Breast epithelium (tissue), 4 donors: ENCODE data around the gene RNF166. TPM values are rescaled to one million over a fixed set of nuclear protein-coding genes. Genes with fewer than 3 reads are reported as not detected.

Experiments used
- DNase-seq, 2 donors: peaks; one replicate each; pipeline ENCODE4 v3.0.0-alpha.2; 2019; ENCODE audit warnings: low spot score in 2 of 2
- H3K27ac ChIP-seq, 2 donors: fragments of 200-600 bp; sonication (generic) in 1 of 2; one replicate each; pipeline ENCODE4 v1.5.1; 2016 to 2019; ENCODE audit warnings: mild to moderate bottlenecking in 1 of 2
- H3K27me3 ChIP-seq, 2 donors: fragments of 200-600 bp; sonication (generic) in 1 of 2; one replicate each; pipeline versions ENCODE4 v1.5.1 to v1.6.0; 2017 to 2019; ENCODE audit warnings: control low read depth in 1 of 2, mild to moderate bottlenecking in 1 of 2
- H3K36me3 ChIP-seq: fragments of 200-600 bp; one replicate; pipeline ENCODE4 v1.5.1; 2019
- H3K4me1 ChIP-seq, 2 donors: fragments of 200-600 bp; sonication (generic); one replicate each; pipeline ENCODE4 v1.5.1; 2016 to 2019; ENCODE audit warnings: control low read depth in 1 of 2
- H3K4me3 ChIP-seq, 3 donors: fragments of 200-600 bp; sonication (generic); 1 replicate in 2 of 3; 2 replicates in 1 of 3; pipeline ENCODE4 v1.5.1; 2016 to 2019; ENCODE audit warnings: mild to moderate bottlenecking in 3 of 3, moderate library complexity in 2 of 3
- H3K9me3 ChIP-seq, 2 donors: fragments of 200-600 bp; sonication (generic) in 1 of 2; one replicate each; pipeline ENCODE4 v1.5.1; 2016 to 2019; ENCODE audit warnings: control low read depth in 1 of 2
- POLR2A ChIP-seq: fragments of 450-650 bp; IDR thresholded peaks from one replicate; pipeline ENCODE4 v1.6.1; 2016; ENCODE audit warnings: antibody characterized with exemption, mild to moderate bottlenecking, moderate library complexity
- POLR2AphosphoS5 ChIP-seq, 3 donors: sonication (generic); formaldehyde crosslinking; IDR thresholded peaks; one replicate each; pipeline ENCODE4 v1.6.1; 2017; ENCODE audit warnings: antibody characterized with exemption in 3 of 3
- intact Hi-C: fragments of 100-400 bp; cut with DNase I; formaldehyde crosslinking; loops from one replicate; pipeline ENCODE4 v1.15.1; 2023; ENCODE audit warnings: low total_unique reads
- total RNA-seq, 3 donors: library from RNA; depleted of rRNA; stranded (reverse); fragments of >200 nt; gene quantifications; one replicate each; pipeline ENCODE4 v1.1.0, GENCODE V29; 2016
- TF ChIP-seq, protein P1 (sequence below), 3 donors: fragments of 450-650 bp; IDR thresholded peaks; one replicate each; pipeline ENCODE4 v1.5.1; 2016 to 2017; ENCODE audit warnings: antibody characterized with exemption in 3 of 3, mild to moderate bottlenecking in 3 of 3, moderate library complexity in 3 of 3

The RNF166 gene
- total RNA-seq, 3 donors from 2014 or later, result 19.2 to 22.0 (median 21.9) TPM

DNA sequence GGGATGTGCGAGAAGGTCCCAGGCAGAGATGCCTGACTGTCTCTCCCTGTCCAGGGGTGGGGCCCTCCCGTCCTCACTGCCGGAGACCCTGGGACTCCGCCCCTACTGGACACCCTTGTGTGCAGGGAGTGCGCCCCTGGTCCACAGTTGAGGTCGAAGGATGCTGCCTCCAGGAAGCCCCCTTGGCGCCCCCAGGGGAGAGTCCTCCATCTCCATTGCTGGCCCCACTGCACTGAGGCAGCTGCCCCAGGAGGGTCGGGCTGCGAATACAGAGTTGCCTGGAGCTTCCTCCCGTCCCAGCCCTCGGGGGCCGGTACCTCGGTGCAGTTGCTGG lies 26.7 kb upstream of the RNF166 start:
- TF ChIP-seq POLR2A (no peak), POLR2AphosphoS5 (IDR thresholded peaks at IDR 0.05) (no peak)
- TF ChIP-seq, protein P1, sequence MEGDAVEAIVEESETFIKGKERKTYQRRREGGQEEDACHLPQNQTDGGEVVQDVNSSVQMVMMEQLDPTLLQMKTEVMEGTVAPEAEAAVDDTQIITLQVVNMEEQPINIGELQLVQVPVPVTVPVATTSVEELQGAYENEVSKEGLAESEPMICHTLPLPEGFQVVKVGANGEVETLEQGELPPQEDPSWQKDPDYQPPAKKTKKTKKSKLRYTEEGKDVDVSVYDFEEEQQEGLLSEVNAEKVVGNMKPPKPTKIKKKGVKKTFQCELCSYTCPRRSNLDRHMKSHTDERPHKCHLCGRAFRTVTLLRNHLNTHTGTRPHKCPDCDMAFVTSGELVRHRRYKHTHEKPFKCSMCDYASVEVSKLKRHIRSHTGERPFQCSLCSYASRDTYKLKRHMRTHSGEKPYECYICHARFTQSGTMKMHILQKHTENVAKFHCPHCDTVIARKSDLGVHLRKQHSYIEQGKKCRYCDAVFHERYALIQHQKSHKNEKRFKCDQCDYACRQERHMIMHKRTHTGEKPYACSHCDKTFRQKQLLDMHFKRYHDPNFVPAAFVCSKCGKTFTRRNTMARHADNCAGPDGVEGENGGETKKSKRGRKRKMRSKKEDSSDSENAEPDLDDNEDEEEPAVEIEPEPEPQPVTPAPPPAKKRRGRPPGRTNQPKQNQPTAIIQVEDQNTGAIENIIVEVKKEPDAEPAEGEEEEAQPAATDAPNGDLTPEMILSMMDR (IDR thresholded peaks at IDR 0.05), result no peak
- intact Hi-C loops, result no loop called here
- peaks cover 7% of the 10 kb centered on the region for H3K36me3 ChIP-seq
- no peaks in the 10 kb centered on the region for H3K9me3 ChIP-seq
- no peaks in the 10 kb centered on the region for H3K27me3 ChIP-seq
- H3K4me3 ChIP-seq, result no peak overlapping the region
- H3K27ac ChIP-seq, result no peak overlapping the region
- peaks cover 0 to 4% of the 10 kb centered on the region in 2 donors for H3K4me1 ChIP-seq
- no peak for DNase-seq

GRCh38 chr16:88732172-88732960 lies 26.2 kb upstream of the RNF166 start:
- Histone ChIP-seq H3K4me3 (no peak overlapping the region), H3K27me3 (no peaks in the 10 kb centered on the region), H3K9me3 (no peaks in the 10 kb centered on the region), H3K36me3 (peaks cover 7% of the 10 kb centered on the region), H3K27ac (no peak overlapping the region), H3K4me1 (no peaks in the 10 kb centered on the region)
- no peak for DNase-seq
- TF ChIP-seq POLR2A (no peak), POLR2AphosphoS5 (IDR thresholded peaks at IDR 0.05) (no peak)
- TF ChIP-seq, protein P1 (IDR thresholded peaks at IDR 0.05), result no peak
- intact Hi-C loops, result no loop called here

DNA sequence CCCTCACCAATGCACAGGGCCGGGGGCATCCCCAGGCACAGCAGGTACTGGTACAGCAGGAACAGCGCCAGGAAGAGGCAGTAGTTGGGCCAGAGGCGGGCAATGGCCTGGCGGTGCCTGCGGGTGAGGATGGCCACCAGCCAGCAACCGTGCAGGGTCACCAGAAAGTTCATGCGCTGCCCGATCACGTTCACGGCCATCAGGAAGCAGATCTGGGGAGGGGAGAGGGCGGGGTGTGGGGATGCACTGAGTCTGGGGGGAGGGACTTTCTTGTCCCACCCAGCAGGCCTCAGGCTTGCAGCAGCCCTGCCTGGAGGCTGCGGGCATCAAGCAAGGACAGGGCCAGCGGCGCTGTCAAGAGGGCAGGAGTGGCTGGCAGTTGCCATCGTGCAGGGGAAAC lies 25.5 kb upstream of the RNF166 start:
- intact Hi-C loops, result no loop called here
- Histone ChIP-seq H3K36me3 (peaks cover 7% of the 10 kb centered on the region), H3K27ac (no peak overlapping the region), H3K27me3 (no peaks in the 10 kb centered on the region), H3K4me1 (no peaks in the 10 kb centered on the region), H3K4me3 (no peak overlapping the region), H3K9me3 (no peaks in the 10 kb centered on the region)
- TF ChIP-seq, protein P1 (IDR thresholded peaks at IDR 0.05), result no peak
- no peak for TF ChIP-seq POLR2AphosphoS5 (IDR thresholded peaks at IDR 0.05)
- TF ChIP-seq POLR2A, result no peak
- DNase-seq, result no peak

DNA sequence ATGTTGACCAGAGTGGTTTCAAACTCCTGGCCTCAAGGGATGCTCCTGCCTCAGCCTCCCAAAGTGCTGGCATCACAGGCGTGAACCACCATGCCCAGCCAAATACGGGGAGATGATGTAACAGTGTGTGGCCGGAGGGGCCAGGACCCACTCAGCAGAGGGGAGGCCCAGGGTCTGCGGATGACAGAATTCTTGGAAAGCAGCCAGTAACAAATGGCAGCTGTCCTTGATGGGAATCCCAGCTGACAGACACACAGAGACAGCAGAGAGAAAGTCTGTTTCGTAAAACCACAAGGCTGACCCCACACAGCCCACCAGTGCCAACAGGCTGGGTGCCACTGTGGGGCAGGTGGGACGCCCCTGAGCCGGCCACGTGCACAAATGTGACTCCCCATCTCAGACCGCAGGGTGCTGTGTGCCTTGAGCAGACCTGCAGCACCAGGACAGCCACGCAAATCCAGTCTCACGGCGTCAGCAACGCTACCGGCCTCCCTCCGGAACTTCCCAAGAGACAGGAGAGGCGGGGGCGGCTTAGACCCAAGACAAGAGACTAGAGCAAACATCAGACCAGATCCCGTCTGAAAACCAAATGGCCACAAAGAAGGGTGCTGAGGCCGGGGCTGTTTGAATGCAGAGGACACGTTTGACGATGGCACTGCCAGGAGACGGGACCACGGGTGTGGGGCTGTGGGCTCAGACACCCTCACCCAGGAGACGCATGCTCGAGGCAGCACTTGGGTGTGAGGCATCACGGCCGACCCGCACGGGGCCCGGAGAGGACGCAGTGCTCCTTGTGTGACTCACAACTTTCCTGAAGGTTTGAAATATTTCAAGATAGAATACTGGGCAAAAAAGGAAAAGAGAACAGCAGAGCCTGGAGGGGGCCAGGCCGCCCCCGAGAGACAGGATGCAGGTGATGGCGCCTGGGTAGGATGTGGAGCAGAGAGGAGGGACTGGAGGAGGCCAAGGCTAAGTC lies 24.7 kb upstream of the RNF166 start:
- TF ChIP-seq, protein P1 (IDR thresholded peaks at IDR 0.05), result no peak
- TF ChIP-seq POLR2A (no peak), POLR2AphosphoS5 (IDR thresholded peaks at IDR 0.05) (no peak)

GRCh38 chr16:88727871-88728270 lies 21.7 kb upstream of the RNF166 start:
- Histone ChIP-seq H3K4me3 (no peak overlapping the region), H3K4me1 (no peaks in the 10 kb centered on the region), H3K27ac (no peak overlapping the region), H3K27me3 (no peaks in the 10 kb centered on the region), H3K9me3 (no peaks in the 10 kb centered on the region), H3K36me3 (no peaks in the 10 kb centered on the region)
- DNase-seq, result no peak
- intact Hi-C loops, result no loop called here
- TF ChIP-seq POLR2A (no peak), POLR2AphosphoS5 (IDR thresholded peaks at IDR 0.05) (no peak)
- TF ChIP-seq, protein P1 (IDR thresholded peaks at IDR 0.05), result no peak

More for the DNA sequence above, 24.7 kb upstream of the RNF166 start:
- Histone ChIP-seq H3K4me1 (no peaks in the 10 kb centered on the region), H3K36me3 (peaks cover 7% of the 10 kb centered on the region), H3K27me3 (no peaks in the 10 kb centered on the region), H3K9me3 (no peaks in the 10 kb centered on the region), H3K27ac (no peak overlapping the region), H3K4me3 (no peak overlapping the region)
- intact Hi-C loops, result no loop called here
- no peak for DNase-seq
